SK-N-DZ (cell line): ENCODE results near the gene CUEDC2.

Source experiments
- DNase-seq: peaks from one replicate; pipeline ENCODE4 v3.0.0-alpha.2; 2015; ENCODE audit warnings: low spot score

CUEDC2 gene

DNA sequence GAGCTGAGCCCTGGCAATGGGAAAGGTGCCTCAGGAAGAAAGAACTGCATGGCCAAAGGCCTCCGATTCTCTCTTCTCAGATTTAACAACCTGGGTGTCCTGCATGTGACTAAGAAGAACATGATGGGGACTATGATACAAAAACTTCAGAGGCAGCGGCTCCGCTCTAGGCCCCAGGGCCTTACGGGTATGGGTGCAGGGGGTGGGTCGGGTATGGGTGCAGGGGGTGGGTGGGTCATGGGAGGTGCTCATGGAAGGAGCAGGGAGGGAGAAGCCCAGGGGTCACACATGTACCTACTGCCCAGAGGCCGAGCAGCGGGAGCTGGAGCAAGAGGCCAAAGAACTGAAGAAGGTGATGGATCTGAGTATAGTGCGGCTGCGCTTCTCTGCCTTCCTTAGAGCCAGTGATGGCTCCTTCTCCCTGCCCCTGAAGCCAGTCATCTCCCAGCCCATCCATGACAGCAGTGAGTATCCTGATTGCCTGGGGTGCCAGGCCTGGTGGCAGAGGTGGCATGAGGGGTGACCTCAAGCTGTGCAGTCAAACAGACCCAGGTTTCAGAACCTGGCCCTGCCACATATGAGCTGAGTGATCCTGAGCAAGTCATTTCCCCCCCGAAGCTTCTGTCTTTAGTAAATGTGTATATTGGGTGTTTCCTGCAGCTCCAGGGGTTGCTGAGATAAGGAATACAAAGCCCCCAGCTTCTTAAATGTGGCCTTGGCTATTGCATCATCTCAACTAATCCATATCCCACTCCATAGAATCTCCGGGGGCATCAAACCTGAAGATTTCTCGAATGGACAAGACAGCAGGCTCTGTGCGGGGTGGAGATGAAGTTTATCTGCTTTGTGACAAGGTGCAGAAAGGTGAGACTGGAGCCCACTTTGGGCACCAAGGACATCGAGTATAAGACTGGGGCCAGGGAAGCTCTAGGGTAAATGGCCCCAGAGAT is 34.9 kb downstream of the CUEDC2 start:
- DNase-seq = no peak

DNA sequence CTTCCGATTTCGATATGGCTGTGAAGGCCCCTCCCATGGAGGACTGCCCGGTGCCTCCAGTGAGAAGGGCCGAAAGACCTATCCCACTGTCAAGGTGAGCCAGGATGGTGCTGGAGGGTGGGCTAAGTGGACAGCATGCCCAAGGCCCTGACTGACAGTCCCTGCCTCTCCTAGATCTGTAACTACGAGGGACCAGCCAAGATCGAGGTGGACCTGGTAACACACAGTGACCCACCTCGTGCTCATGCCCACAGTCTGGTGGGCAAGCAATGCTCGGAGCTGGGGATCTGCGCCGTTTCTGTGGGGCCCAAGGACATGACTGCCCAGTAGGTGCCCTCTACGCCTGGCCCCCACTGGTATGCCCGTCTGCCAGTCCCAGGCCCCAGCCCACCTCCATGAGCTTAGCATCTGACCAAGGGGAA is 35.6 kb downstream of the CUEDC2 start:
- DNase-seq = no peak

DNA sequence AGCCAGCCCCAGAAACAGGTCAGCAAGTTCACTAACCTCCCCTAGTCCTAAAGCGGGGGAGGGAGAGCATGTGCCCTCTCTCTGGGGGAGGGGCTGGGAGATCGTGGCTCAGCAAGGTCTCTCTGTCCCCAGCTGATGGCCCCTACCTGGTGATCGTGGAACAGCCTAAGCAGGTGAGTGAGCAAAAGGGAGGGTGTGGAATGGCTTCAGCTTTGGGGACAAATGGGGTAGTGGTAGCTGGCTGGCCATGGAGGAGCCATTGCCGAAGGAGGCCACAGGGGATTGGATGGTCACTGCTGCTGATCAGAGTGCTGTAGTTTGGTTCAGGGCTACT is 36.1 kb downstream of the CUEDC2 start:
- no peak for DNase-seq

DNA sequence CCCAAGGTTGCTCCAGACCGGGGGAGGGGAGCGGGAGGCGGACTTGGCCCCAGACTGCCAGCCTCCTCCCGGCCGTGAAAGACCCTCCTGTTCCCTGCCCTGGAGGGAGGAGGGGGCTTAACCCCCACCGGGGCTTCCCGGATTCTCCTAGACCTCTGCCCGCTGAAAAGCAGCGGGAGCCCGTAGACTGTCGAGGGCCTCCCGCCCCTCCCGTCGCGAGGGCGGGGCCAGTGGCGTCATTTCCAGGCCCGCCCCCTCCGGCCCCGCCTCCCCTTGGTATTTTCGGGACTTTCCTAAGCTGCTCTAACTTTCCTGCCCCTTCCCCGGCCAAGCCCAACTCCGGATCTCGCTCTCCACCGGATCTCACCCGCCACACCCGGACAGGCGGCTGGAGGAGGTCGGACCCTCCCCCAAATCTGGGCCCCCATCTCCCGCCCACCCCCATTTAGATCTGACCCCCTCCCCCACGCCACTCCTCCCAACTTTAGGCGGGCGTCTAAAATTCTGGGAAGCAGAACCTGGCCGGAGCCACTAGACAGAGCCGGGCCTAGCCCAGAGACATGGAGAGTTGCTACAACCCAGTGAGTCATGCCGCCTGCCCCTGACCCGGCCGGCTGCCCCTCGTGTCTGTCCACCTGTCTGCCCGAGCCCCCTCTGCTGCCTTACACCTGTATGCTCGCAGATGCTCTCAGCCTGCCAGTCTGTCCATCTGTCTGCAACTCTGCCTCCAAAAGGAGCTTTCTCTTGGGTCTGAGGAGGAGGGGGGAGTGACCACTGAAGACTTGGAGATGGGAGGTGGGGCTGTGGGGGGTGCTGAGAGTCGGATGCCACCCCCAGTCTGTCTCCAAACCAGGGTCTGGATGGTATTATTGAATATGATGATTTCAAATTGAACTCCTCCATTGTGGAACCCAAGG is 36.7 kb downstream of the CUEDC2 start, which contains the start of gene NFKB2:
NFKB2 (plus strand) TSS at position 306 of the 917 bp plus-strand sequence; CDS start at position 561, 255 bp downstream.
- peak; percentile 74 for DNase-seq

DNA sequence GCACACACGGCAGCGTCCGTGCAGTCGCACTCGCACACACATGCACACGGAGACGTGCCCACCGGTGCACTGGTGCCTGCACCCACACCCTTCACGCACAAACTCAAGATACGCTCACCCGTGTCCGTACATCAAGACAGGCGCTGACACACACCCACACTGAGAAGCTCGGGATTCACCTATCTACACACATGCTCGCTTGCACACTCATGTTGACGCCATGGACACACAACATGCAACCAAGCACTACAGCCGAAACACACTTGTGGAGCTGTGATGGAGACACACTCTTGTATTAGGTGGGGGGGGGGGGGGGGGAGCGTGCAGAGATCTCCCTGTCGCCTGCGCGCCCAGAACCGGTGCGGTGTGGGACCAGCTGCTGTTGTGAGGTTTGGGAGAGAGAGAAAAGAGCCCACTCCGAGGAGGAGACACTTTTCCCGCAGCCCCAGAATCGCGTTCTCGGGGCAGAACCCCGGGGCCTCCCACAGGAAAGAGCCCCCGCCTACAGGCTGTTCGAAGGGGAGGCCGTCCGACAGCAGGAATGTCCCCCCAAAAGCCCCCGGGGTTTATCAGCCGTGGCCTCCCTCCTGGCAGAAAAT is 37.5 kb downstream of the CUEDC2 start:
- DNase-seq = no peak

DNA sequence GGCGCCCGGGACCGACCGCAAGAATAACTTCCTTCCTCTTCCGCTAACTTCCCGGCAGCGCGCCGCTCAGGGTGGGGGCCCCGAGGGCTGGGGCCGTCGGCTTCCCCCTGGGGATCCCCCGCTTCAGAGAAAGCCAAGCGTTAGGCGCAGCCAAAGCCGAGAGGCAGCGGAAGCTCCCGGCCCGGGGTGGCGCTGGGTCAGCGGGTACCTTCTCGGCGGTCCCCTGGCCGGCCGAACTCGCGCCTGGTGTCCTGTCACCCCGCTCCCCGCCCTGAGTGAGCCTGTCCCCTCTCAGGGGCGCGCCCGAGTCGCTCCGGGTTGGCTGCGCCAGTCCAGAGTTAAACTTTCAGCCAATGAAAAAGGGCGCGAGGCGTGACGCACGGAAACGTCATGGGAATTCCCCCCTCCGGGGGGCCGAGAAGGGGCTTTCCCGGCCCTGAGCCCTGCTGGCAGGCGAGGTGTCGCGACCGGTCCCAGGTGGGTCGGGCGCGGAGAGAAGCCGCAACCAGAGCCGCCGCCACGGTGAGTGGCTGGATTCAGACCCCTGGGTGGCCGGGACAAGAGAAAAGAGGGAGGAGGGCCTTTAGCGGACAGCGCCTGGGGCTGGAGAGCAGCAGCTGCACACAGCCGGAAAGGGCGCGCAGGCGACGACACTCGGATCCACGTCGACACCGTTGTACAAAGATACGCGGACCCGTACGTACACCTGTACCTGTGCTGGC is 38.1 kb downstream of the CUEDC2 start:
- peak; percentile 86 for DNase-seq

DNA sequence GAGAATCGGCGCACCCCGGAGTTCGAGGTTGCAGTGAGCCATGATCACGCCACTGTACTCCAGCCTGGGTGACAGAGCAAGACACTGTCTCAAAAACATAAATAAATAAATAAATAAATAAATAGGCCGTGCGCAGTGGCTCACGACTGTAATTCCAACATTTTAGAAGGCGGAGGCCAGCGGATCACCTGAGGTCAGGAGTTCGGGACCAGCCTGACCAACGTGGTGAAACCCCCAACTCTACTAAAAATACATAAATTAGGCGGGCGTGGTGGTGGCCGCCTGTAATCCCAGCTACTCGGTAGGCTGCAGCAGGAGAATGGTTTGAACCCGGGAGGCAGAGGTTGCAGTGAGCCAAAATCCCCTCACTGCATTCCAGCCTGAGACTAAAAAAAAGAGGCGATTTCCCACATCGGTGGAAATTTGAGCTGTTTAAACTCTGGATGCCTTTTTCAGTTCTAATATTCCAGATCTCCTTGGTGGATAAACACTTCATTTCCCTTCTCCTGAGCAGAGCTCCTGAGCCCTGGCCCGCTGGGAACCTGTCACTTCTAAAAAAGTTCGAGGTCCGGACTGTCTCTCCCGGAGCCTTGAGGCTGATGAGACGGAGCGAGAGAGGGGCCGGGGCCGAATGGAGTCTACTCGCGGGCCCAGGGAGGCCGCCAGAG is 38.8 kb downstream of the CUEDC2 start:
- DNase-seq = no peak

DNA sequence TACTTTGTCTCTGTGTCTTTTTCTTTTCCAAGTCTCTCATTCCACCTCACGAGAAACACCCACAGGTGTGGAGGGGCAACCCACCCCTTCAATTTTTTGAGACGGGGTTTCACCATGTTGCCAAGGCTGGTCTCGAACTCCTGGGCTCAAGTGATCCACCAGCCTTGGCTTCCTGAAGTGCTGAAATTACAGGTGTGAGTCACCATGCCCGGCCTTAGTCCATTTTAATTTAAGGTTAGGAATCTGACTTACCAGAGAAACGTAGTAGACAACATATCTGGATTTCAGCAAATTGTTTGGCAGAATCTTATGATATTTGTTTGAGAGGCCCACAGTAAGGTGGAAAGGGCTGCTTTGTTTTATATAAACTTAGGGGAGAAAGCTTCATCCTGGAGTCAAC is 40.1 kb downstream of the CUEDC2 start:
- DNase-seq = no peak

DNA sequence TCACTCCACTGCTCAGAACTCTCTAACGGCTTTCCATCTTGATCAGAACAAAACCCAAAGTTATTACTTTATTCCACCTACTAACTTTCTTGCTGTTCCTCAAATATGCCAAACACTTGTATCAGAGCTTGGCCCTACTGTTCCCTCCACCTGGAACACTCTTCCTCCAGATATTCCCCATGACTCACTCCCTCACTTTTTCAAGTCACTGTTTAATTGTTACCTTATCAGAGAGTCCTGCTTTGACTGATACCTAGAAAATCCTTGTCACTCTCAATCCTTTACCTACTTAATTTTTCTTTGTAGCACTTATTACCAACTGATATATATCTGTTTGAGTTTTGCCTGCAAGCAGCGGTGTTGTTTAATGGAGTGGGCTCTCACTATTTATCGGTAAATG is 42.5 kb downstream of the CUEDC2 start:
- no peak for DNase-seq

DNA sequence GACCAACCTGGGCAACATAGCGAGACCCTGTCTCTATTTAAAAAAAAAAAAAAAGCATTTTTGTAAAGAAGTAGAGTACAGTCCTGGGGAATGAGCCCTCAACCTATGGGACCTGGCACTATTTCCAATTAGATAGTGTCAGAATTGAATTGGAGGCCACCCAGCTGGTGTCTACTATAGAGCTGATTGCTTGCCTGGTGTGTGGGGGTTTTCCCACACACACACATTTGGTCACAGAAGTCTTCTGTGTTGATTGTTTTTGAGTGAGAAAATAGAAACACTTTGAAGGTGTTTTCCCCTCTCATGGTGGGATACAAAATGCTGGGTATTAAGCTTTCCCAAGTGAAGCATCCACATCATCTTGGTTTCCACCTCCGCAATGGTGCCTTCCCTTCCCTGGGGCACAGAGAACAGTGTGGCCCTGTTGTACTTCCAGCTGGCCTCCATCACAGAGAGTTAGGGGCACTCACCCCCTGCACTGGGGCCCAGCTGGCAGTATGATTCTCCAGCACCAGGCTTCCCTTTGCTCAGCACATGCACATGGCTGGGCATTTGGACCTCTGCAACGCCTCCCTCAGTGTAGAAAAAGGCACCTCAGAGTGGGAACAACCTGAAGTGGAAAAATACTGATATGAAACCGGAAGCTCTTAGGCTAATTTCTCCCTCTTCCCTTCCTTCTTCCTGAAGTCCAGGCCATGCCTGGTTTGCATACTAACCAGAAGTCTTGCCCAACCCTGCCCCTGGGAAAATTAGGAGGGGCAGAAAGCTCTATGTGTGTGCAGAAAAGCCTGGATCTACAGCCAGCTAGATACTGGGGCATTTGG is 47.6 kb downstream of the CUEDC2 start:
- DNase-seq = no peak

DNA sequence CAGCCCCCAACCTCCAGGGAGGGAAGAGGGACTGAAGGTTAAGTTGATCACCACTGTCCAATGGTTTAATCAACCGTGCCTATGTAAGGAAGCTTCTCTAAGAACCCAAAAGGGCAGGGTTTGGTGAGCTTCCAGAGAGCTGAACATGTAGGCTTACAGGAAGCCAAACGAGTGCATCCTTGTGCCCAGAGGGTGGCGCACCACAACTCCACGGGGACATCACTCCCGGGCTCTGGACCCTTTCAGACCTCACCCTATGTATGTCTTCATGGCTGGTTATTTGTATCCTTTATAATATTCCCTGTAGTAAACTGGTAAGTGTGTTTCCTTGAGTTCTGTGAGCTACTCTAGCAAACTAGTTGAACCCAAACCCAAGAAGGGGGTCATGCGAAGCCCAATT is 48.3 kb downstream of the CUEDC2 start:
- DNase-seq = no peak

DNA sequence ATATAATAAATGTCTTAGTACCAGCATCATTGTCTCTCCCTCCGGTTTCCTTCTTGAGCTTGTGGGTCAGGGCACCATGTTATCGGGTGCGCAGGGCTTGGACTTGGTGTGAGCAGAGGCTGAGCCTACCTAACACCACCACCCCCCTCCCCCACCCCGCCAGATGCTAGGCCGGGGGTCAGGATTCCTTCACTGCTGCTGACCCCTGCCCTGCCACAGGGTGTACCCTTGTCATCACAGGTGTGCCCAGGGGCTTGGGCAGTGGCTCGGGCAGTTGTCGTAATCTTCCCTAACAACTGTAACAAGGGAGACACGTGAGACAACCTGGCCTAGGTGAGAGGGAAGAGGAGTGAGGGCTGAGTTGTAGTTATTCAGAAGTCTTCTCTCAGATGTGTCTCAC is 49.5 kb downstream of the CUEDC2 start:
- DNase-seq = no peak

DNA sequence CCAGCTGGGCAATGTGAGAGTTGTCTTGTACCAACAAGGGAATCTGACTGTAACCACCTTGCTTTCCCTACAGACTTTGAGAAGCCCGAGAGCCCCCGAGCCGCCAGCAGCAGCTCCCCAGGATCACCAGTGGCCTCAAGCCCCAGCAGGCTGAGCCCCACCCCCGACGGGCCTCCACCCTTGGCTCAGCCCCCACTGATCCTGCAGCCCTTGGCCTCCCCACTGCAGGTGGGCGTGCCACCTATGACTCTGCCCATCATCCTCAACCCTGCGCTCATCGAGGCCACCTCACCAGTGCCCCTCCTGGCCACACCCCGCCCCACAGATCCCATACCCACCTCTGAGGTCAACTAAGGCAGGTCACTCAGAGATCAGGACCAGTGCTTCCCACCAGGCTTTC is 50.4 kb downstream of the CUEDC2 start:
- no peak for DNase-seq

DNA sequence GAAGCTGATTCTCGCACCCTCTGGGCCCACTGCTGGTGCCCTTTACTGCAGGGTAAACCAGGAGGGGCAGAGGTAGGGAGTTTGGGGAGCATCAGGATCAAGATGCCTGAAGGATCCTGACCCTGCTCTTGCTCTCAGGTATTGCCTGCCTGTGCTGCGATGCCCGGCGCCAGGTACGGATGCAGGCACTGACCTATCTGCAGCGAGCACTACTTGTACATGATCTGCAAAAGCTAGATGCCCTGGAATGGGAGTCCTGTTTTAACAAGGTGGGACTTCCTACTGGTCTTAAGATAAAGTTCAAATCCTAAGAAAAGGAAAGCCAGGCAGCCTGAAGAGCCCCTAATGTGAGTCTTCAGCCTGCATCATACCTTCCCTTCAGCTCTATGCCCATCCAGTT is 53.0 kb downstream of the CUEDC2 start:
- DNase-seq = no peak

DNA sequence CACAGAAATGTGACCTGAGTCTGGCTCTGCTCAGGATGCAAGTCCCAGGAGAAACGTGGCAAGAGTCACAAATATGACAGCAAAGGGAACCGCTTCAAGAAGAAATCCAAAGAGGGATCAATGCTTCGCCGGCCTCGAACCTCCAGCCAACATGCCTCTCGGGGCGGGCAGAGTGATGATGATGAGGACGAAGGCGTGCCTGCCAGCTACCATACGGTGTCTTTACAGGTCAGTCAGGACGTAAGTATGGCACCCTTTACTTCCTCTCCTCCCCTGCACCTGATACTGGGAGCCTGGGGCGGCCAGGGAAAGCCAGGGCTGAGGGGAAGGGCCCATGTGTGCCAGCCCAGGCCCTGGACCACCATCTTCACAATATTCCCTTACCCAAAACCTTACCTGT is 55.5 kb downstream of the CUEDC2 start:
- DNase-seq = no peak

DNA sequence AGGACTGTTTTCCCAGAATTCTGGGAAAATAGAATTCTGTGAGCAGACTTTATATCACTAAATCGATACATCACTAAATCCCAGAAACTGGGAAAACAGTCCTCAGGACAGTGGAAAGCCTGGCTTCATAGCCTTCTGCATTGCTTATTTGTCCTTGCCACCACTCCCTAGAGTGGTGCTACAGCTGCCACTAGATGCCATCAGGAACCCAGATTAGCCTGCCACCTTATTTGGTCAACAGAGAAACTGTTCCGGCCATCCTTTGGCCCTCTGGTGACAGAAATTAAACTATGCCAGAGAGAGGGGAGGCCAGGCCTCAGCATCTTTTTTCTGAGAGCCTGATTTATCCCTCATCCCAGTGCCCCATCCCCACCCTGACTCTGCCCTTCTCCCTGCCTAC is 56.5 kb downstream of the CUEDC2 start:
- DNase-seq = no peak

DNA sequence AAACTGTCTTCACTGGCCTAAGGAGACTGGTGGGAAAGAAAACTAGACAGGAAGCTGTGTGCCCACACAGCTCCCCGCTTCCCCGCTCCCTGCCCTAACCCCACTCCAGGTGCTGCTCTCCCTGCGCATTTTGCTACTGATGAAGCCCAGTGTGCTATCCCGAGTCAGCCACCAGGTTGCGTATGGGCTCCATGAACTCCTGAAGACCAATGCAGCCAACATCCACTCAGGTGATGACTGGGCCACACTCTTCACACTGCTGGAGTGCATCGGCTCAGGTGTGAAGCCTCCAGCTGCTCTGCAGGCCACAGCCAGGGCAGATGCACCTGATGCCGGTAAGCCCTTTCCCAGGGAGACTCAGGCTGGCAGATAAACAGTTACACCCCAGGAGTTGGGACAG is 57.1 kb downstream of the CUEDC2 start:
- DNase-seq = no peak
